Central memory CD8-positive, alpha-beta T cell (primary cell): ENCODE data around the gene CNTN4.
"Not testable (repeated sequence)": the region's sequence is repeated elsewhere in the genome, so short reads cannot be mapped to it uniquely, and the experiment has no call there.

Experiments
- ATAC-seq: fragments of 150-1000 bp; cut with Tn5 transposase; replicated peaks from 2 replicates; pipeline ENCODE4 v1.10.0; 2022; ENCODE audit warnings: mild to moderate bottlenecking, moderate FRiP score, moderate number of reproducible peaks; ENCODE audit not compliant: poor library complexity, severe bottlenecking; ENCODE audit errors: extremely low read depth
- DNase-seq, 2 donors: peaks; one replicate each; pipeline ENCODE4 v3.0.0; 2021; ENCODE audit warnings: low spot score in 2 of 2
- H3K27ac Mint-ChIP-seq: one replicate; pipeline ENCODE4 v1.8.0; 2022; ENCODE audit warnings: low read depth, mild to moderate bottlenecking, moderate library complexity, mixed read lengths
- H3K27me3 Mint-ChIP-seq: one replicate; pipeline ENCODE4 v1.8.0; 2022; ENCODE audit warnings: mixed read lengths
- H3K36me3 Mint-ChIP-seq: one replicate; pipeline ENCODE4 v1.8.0; 2022; ENCODE audit warnings: mild to moderate bottlenecking, moderate library complexity, mixed read lengths; ENCODE audit not compliant: insufficient read depth
- H3K4me1 Mint-ChIP-seq: one replicate; pipeline ENCODE4 v1.8.0; 2022; ENCODE audit warnings: mixed read lengths
- H3K4me3 Mint-ChIP-seq: one replicate; pipeline ENCODE4 v1.8.0; 2022; ENCODE audit warnings: mild to moderate bottlenecking, moderate library complexity, mixed read lengths
- H3K9me3 Mint-ChIP-seq: one replicate; pipeline ENCODE4 v1.8.0; 2022; ENCODE audit warnings: mixed read lengths

The CNTN4 gene

DNA sequence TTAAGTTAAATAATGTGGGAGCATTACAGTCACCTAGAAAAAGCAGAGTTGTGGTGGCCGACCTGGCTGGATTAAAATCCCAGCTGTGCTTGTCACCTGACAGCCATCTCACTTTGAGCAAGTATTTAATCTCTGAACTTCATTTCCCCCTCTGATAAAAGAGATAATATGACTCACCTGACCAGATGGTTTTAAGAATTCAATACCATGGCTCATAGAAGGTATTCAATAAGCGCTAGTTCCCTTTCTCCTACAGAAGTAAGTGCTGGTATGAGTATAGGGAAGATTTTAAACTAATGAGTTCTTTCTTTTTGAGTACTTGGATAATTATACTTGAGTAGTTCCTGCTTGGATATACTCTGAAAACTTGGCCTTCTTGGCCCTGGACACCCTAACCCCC, 686.0 kb downstream of the CNTN4 start:
- ATAC-seq, result no peak
- Mint-ChIP-seq H3K27ac (no peak overlapping the region), H3K4me3 (no peak overlapping the region), H3K27me3 (no peaks in the 10 kb centered on the region), H3K36me3 (peaks cover 2% of the 10 kb centered on the region), H3K4me1 (no peaks in the 10 kb centered on the region), H3K9me3 (no peaks in the 10 kb centered on the region)
- DNase-seq, result no peak

DNA sequence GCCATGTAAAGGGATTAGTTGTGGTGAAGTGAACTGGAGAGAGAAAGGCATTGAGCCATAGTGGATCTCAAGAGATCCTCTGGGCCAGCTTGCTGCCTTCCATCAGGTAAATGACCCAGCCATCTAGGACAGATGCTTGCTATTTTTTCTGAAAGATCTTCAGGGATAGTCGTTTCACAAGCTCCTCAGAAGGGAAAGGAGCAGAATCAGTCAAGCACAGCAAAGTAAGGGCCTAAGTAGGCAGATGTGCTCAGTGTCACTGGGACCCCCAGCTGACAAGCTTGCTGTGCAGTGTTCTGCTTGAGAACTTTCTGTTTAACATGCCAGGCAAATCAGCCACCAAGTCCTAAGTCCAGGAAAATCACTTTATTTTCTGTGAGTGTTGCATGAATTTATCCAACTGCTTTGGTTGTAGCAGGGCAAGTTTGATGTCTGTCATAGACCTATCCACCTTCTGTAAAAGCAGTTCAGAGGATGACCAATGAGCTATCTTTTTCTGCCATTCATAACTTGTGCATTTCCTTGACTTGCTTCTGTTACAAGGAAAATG, 691.7 kb downstream of the CNTN4 start:
- H3K27ac Mint-ChIP-seq, result no peak overlapping the region
- H3K27me3 Mint-ChIP-seq, result no peaks in the 10 kb centered on the region
- no peak for DNase-seq
- ATAC-seq, result no peak
- no peak overlapping the region for H3K4me3 Mint-ChIP-seq
- no peaks in the 10 kb centered on the region for H3K9me3 Mint-ChIP-seq
- H3K4me1 Mint-ChIP-seq, result no peaks in the 10 kb centered on the region
- no peaks in the 10 kb centered on the region for H3K36me3 Mint-ChIP-seq

DNA sequence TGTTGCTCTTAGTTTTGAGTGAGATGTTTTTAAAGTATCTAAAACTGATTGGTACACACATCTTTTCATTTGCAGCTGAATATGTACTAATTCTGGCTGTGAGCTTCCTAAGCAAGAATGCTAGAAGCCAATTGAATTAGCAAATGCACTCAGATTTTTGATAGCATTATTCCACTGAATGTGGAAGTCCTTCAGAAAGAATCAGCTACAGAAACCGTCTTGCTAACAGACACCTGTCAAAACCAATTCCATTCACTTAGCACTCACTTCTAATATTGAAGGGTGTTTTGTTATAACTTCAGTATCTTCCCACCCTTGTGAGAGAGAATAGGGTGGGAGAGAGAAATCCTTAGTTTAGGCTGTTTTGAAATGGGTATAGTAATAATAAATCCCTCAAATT, 693.8 kb downstream of the CNTN4 start:
- ATAC-seq, result no peak
- Mint-ChIP-seq H3K4me1 (no peaks in the 10 kb centered on the region), H3K36me3 (no peaks in the 10 kb centered on the region), H3K27me3 (no peaks in the 10 kb centered on the region), H3K27ac (no peak overlapping the region), H3K9me3 (no peaks in the 10 kb centered on the region), H3K4me3 (no peak overlapping the region)
- DNase-seq, result no peak

DNA sequence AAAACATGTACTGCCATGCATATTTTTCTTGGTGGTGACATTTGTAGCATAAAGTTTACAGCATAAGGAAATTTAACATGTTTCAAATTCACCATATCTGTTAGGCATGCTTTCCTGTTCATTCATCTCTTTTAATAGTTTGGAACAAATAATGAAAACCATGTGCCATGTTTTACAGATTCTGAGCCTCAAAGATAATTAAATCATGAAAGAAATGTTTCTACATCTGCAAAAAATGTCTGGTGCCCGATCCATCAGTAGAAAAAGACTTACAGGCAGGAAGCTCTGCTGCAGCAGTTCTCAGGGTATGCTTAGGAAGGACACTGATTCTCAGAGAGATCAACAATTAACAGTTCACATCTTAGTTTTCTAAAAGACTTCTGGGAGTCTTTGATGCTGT, 695.3 kb downstream of the CNTN4 start:
- no peak for DNase-seq
- Mint-ChIP-seq H3K4me1 (no peaks in the 10 kb centered on the region), H3K27ac (no peak overlapping the region), H3K36me3 (no peaks in the 10 kb centered on the region), H3K27me3 (no peaks in the 10 kb centered on the region), H3K9me3 (no peaks in the 10 kb centered on the region), H3K4me3 (no peak overlapping the region)
- no peak for ATAC-seq

DNA sequence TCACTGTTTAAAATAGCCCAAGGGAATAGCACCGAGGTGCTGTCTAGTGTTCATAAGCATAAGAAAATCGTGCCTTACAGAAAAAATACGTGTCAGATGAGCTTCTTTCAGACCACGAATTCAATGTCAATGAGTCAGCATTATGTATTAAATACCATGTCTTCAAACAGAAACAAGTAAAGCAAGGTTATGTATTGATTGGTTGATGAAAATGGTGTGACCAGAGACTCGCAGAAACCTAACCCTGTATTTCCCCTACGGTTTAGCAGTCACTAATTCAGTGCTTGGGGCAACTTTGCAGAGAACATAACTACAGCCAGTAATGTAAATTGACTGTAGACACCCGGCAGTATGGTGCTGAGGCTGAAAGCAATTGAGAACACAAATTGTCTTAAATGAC, 703.8 kb downstream of the CNTN4 start:
- no peak for ATAC-seq
- H3K27ac Mint-ChIP-seq, result no peak overlapping the region
- no peaks in the 10 kb centered on the region for H3K4me1 Mint-ChIP-seq
- no peaks in the 10 kb centered on the region for H3K9me3 Mint-ChIP-seq
- no peaks in the 10 kb centered on the region for H3K36me3 Mint-ChIP-seq
- no peak for DNase-seq
- H3K4me3 Mint-ChIP-seq, result no peak overlapping the region
- peaks cover 14% of the 10 kb centered on the region for H3K27me3 Mint-ChIP-seq

DNA sequence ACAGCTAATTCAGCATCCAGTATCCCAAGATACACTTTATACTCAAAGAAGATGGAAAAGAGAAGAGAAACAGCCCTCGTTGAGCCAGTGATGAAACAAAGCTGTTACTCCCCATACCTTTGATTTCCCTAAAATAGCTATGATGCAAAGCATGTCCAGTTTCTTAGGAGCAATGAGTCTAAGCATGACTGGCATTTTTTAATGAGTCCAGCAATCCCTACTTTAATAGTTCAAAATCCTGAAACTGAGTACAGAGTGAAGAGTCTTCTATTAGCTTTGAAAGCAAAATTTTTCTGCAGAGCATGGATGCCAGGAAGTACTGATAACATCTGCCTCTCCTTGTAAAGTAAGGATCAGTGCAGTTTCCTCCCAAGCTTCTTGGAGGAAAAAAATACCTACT, 708.8 kb downstream of the CNTN4 start:
- Mint-ChIP-seq H3K36me3 (peaks cover 2% of the 10 kb centered on the region), H3K27ac (no peak overlapping the region), H3K27me3 (peaks cover 25% of the 10 kb centered on the region), H3K9me3 (no peaks in the 10 kb centered on the region), H3K4me1 (no peaks in the 10 kb centered on the region), H3K4me3 (no peak overlapping the region)
- DNase-seq (no peak), ATAC-seq (no peak)

DNA sequence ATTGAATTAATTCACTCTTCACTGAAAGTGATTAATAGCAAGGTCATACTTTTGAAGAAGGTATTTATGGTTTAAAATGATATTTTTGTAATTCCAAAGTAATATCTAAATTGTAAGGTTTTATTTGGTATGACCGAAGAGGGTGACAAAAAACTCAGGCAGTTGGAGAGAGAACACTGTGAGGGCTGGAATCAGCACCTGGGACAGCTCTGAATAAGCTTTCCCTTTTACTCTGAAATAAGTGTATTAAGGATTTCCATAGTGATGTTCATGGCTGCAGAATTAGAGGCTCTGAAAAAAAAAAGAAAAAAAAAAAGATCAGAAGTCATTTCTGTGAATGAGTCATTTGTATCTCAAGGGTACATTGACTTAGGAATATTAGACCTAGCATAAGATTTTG, 712.1 kb downstream of the CNTN4 start:
- Mint-ChIP-seq H3K4me3 (no peak overlapping the region), H3K27ac (no peak overlapping the region), H3K4me1 (no peaks in the 10 kb centered on the region), H3K36me3 (peaks cover 2% of the 10 kb centered on the region), H3K9me3 (peaks cover 4% of the 10 kb centered on the region), H3K27me3 (peaks cover 21% of the 10 kb centered on the region)
- DNase-seq (no peak), ATAC-seq (no peak)

DNA sequence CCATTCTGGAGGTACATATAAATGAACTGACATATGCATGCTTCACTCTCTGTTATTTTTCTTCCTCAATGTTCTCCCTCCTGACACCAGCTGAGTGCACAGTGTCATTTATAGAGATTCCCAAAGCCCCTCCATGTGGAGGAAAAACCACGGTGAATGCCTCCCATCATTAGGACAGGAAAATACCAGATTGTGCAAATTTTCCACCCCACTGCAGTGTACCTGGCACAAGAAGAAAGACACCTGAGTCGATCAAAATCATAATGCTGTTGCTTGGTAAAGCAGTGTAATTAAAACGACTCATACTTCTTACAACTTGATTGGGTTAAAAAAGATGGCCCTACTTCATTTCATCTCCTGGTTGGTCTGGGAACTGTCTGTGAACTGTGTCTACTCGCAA, 720.9 kb downstream of the CNTN4 start:
- H3K36me3 Mint-ChIP-seq, result no peaks in the 10 kb centered on the region
- no peak for ATAC-seq
- DNase-seq, result no peak
- H3K4me1 Mint-ChIP-seq, result no peaks in the 10 kb centered on the region
- H3K27ac Mint-ChIP-seq, result no peak overlapping the region
- no peaks in the 10 kb centered on the region for H3K27me3 Mint-ChIP-seq
- H3K9me3 Mint-ChIP-seq, result peaks cover 4% of the 10 kb centered on the region
- no peak overlapping the region for H3K4me3 Mint-ChIP-seq

DNA sequence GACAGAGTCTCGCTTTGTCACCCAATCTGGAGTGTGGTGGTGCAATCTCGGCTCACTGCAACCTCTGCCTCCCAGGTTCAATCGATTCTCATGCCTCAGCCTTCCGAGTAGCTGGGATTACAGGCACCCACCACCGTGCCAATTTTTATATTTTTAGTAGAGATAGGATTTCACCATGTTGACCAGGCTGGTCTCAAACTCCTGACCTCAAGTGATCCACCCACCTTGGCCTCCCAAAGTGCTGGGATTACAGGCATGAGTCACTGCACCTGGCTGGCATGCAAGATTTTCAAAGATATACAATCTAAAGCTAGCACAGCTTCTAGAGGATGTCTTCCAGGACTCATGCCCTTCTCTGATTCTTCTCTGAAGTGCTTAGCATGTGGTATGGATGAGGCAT, 722.3 kb downstream of the CNTN4 start:
- H3K36me3 Mint-ChIP-seq, ATAC-seq, H3K27ac Mint-ChIP-seq, H3K9me3 Mint-ChIP-seq, H3K4me3 Mint-ChIP-seq, H3K27me3 Mint-ChIP-seq, DNase-seq, H3K4me1 Mint-ChIP-seq: not testable (repeated sequence)

DNA sequence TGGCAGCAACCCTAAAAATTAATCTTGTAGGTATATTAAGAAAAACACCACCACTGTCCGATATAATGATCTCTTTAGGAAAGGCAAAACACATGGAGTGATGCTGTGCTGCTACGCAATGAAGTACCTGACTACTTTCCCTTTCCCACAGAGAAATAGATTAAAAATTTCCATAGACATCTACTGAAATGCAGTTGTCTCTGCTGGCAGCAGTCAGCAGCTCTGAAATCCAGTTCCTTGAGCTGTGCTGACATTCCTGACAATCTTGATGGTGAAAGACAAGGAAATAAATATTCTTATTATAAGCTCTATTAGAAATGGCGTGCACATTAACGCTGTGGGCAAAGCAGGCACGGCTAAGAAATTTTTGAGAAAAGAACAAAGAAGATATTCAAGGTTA, 723.9 kb downstream of the CNTN4 start:
- Mint-ChIP-seq H3K27ac (no peak overlapping the region), H3K4me1 (no peaks in the 10 kb centered on the region), H3K36me3 (peaks cover 2% of the 10 kb centered on the region), H3K4me3 (no peak overlapping the region), H3K27me3 (no peaks in the 10 kb centered on the region), H3K9me3 (no peaks in the 10 kb centered on the region)
- ATAC-seq, result no peak
- no peak for DNase-seq

DNA sequence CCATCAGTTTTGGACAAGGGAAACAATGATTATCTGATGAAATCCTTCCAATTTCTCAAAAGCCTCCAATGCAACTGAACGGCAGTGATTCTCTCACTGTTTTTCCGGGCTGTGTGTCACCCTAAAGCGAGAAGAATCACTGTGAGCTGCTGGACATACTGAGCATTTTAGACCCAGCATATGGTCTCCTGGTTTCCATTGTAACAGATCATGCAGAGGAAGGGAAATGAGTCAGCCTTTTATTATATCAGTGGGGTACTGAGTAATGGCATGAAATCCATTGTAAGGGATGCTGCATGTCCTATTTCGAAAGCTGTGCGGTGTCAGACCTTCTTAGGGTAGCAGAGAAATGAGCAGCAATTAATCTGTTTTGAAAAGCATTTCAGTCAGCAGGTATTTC, 724.4 kb downstream of the CNTN4 start:
- H3K27me3 Mint-ChIP-seq, result no peaks in the 10 kb centered on the region
- no peaks in the 10 kb centered on the region for H3K4me1 Mint-ChIP-seq
- DNase-seq (no peak), ATAC-seq (no peak)
- no peaks in the 10 kb centered on the region for H3K9me3 Mint-ChIP-seq
- no peak overlapping the region for H3K27ac Mint-ChIP-seq
- H3K4me3 Mint-ChIP-seq, result no peak overlapping the region
- peaks cover 2% of the 10 kb centered on the region for H3K36me3 Mint-ChIP-seq

DNA sequence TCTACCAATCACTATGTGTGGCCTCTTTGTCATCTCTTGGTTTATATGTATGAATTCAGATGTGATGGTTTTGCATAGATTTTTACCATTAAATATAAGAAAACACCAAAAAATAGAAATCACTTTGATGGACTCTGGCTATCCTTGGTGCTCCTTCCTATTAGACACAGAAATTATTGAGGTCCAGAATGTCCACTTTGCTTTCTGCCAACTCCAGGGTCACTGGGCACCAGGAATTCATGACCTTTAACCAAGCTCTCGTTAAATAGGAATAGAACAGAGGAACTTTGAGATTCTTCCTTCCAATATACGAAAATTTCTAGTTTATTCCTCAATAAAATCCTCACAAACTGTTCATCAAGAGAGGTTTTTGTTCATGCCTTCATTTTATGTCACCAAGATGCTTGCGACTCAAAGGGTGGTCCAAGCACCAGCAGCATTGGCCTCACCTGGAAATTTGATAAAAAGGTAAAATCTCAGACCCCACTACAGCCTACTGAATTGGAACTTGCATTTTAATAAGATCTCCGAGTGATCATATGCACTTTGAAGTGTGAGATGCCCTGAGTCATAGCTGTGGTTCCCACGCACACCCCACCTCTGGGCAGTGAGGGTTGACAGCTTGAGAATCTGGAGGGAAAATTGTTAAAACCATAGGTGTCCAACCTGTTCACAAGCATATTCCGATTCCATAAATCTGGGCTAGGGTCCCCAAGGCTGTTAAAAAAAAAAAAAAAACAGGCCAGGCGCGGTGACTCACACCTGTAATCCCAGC, 725.0 kb downstream of the CNTN4 start:
- Mint-ChIP-seq H3K36me3 (peaks cover 2% of the 10 kb centered on the region), H3K4me3 (no peak overlapping the region), H3K9me3 (no peaks in the 10 kb centered on the region), H3K4me1 (no peaks in the 10 kb centered on the region), H3K27ac (no peak overlapping the region), H3K27me3 (no peaks in the 10 kb centered on the region)
- no peak for DNase-seq
- ATAC-seq, result no peak

DNA sequence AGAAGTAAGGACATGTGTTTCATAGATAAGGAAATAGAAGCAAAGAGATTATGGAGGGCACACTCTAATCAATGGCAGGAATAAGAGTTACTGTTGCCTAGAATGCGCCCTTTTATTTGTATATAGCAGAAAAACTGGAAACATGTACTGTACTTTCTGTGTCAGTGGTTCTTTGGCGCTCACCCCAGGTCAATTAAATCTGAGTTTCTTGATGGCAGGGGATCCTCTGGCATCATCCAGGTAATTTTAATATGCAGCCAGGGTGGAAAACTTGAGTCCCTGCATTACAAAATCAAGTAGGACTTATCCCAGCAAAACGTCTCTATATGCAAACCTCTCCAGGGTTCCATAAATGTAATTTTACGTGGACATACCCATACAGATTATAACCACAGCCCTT, 727.4 kb downstream of the CNTN4 start:
- no peak for DNase-seq
- Mint-ChIP-seq H3K4me1 (no peaks in the 10 kb centered on the region), H3K36me3 (peaks cover 2% of the 10 kb centered on the region), H3K27ac (no peak overlapping the region), H3K27me3 (no peaks in the 10 kb centered on the region), H3K4me3 (no peak overlapping the region), H3K9me3 (no peaks in the 10 kb centered on the region)
- ATAC-seq, result no peak
